Lung (tissue), 12 donors: ENCODE measurements around the gene PTPRH. TPM values are rescaled to one million over a fixed set of nuclear protein-coding genes. Genes with fewer than 3 reads are reported as not detected.

ENCODE experiments used
- ATAC-seq: fragments of 200-7000 bp; cut with Tn5 transposase; one replicate; pipeline ENCODE4 v1.9.1; 2020; ENCODE audit warnings: moderate number of reproducible peaks; ENCODE audit not compliant: insufficient read depth, low FRiP score
- DNase-seq, 3 donors: peaks; one replicate each; pipeline ENCODE4 v3.0.0-alpha.2; 2013 to 2017
- H3K27ac ChIP-seq, 2 donors: one replicate each; pipeline ENCODE4 v1.5.1; 2013; ENCODE audit warnings: mild to moderate bottlenecking in 2 of 2, moderate library complexity in 2 of 2, control low read depth in 1 of 2, inconsistent platforms in 1 of 2, low read depth in 1 of 2, low read length in 1 of 2
- H3K27me3 ChIP-seq, 3 donors: one replicate each; pipeline ENCODE4 v1.5.1; 2013; ENCODE audit warnings: low read length in 2 of 3; ENCODE audit not compliant: control insufficient read depth in 3 of 3, insufficient read depth in 3 of 3
- H3K36me3 ChIP-seq, 4 donors: one replicate each; pipeline ENCODE4 v1.5.1; 2013; ENCODE audit warnings: low read length in 4 of 4, mild to moderate bottlenecking in 1 of 4, moderate library complexity in 1 of 4; ENCODE audit not compliant: control insufficient read depth in 4 of 4, insufficient read depth in 4 of 4
- H3K4me1 ChIP-seq, 5 donors: one replicate each; pipeline ENCODE4 v1.5.1; 2013; ENCODE audit warnings: low read length in 5 of 5, mild to moderate bottlenecking in 2 of 5, moderate library complexity in 1 of 5; ENCODE audit not compliant: control insufficient read depth in 5 of 5, insufficient read depth in 5 of 5
- H3K4me3 ChIP-seq: one replicate; pipeline ENCODE4 v1.5.1; 2013; ENCODE audit warnings: mild to moderate bottlenecking, control low read depth, moderate library complexity
- H3K9ac ChIP-seq, 2 donors: one replicate each; pipeline ENCODE4 v1.5.1; 2013; ENCODE audit warnings: low read length in 2 of 2, control low read depth in 1 of 2; ENCODE audit not compliant: insufficient read depth in 1 of 2
- H3K9me3 ChIP-seq, 4 donors: one replicate each; pipeline ENCODE4 v1.5.1; 2013; ENCODE audit warnings: low read length in 3 of 4, mild to moderate bottlenecking in 1 of 4, moderate library complexity in 1 of 4; ENCODE audit not compliant: control insufficient read depth in 4 of 4, insufficient read depth in 3 of 4
- WGBS, 2 donors: extraction: QIAGEN DNeasy Blood & Tissue Kit; methylation state at CpG; one replicate each; pipeline ENCODE4 v1.1.7; 2013; 5-methylcytosine and 5-hydroxymethylcytosine counted together
- polyA plus RNA-seq, 2 donors: library from polyadenylated mRNA; stranded (reverse); fragments of 200-250 nt; gene quantifications; one replicate each; pipeline ENCODE4 v1.2.1, GENCODE V29; 2013
- total RNA-seq, 2 donors: library from RNA; depleted of rRNA in 1 of 2; stranded (reverse); fragments of >200 nt in 1 of 2; gene quantifications; one replicate each; pipeline ENCODE4 v1.2.1, GENCODE V29; 2014 to 2021
- TF ChIP-seq, protein P1 (sequence below): IDR thresholded peaks from 2 replicates; pipeline ENCODE4 v1.5.1; 2012; ENCODE audit warnings: mild to moderate bottlenecking; ENCODE audit errors: control extremely low read depth, extremely low read depth
- donor health status: control.
- donor health status: control.
- donor health status: Bipolar disorder and iron deficiency.
- donor health status: healthy.
- donor health status: DM: yes; HTN: yes; CAD: no.

PTPRH gene
- total and polyA plus RNA-seq, 4 donors, result 0.22 to 1.3 (median 0.51) TPM

DNA sequence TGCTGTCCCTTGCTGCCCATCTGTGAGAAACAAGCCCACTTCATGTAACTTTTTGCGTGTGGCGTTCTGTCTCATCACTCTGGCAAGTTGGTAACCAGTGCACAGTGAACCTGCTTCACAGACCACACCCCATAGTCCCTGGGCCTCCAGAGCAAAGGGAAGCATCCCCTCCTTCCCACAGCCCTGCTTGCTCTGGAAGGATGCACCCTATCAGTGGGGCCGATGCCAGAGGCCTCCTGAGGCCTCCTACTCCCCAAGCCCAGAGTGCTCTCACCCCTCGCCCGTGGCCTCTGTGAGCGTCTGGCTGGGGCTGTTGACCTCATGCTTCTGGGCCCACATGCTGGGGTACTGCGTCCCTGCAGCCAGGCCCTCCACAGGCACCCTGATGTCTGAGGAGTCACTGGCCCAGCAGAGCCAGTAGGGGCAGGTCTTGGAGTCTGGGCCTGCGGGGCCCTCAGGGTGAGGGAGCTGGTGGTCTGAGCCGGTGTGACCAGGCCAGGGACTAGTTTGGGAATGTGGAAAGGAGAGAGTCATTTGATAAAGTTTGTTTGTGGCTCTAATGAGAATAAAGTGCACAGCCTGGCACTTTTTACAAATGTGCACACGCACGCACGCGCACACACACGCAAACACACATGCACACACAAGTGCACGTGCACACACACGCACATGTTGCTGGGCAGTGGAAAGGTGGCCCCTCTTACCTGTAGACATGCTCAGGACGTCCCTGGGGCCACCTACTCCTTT is 14.2 kb upstream of the PTPRH start:
- no peaks in the 10 kb centered on the region for H3K4me1 ChIP-seq

DNA sequence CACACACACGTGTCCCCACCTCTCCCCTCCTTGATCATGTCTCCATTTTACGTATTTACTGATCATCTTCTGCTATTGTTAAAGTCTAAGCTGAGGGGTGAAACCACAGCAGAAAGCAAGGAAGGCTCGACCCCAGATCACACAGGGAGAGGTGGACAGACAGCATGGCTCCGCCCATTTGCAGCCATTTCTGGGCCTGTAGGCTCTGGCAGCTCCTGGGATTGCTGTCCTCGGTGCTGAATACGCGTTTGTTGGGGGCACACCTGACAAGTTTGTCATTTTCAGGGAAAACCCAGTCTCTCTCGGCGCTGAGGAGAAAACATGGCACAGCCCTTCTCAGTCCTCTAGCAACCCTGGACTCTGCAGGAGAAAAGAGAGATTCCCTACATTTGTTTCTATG is 11.2 kb upstream of the PTPRH start:
- TF ChIP-seq, protein P1, sequence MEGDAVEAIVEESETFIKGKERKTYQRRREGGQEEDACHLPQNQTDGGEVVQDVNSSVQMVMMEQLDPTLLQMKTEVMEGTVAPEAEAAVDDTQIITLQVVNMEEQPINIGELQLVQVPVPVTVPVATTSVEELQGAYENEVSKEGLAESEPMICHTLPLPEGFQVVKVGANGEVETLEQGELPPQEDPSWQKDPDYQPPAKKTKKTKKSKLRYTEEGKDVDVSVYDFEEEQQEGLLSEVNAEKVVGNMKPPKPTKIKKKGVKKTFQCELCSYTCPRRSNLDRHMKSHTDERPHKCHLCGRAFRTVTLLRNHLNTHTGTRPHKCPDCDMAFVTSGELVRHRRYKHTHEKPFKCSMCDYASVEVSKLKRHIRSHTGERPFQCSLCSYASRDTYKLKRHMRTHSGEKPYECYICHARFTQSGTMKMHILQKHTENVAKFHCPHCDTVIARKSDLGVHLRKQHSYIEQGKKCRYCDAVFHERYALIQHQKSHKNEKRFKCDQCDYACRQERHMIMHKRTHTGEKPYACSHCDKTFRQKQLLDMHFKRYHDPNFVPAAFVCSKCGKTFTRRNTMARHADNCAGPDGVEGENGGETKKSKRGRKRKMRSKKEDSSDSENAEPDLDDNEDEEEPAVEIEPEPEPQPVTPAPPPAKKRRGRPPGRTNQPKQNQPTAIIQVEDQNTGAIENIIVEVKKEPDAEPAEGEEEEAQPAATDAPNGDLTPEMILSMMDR, result no peak
- Histone ChIP-seq H3K27ac (no peak overlapping the region), H3K4me1 (peaks cover 0 to 11% (median 4%) of the 10 kb centered on the region in 5 donors), H3K9ac (no peak overlapping the region), H3K4me3 (no peak overlapping the region), H3K27me3 (no peaks in the 10 kb centered on the region), H3K9me3 (peaks cover 0 to 3% (median 0%) of the 10 kb centered on the region in 4 donors), H3K36me3 (peaks cover 0 to 4% (median 0%) of the 10 kb centered on the region in 4 donors)
- 78 to 82% methylated on average over 9 of the region's 9 CpGs for WGBS, 2 donors
- ATAC-seq (no peak), DNase-seq (no peak)

More for the DNA sequence above, 14.2 kb upstream of the PTPRH start:
- Histone ChIP-seq H3K27ac (no peak overlapping the region), H3K4me3 (no peak overlapping the region), H3K27me3 (no peaks in the 10 kb centered on the region), H3K9me3 (peaks cover 0 to 3% (median 0%) of the 10 kb centered on the region in 4 donors), H3K9ac (no peak overlapping the region), H3K36me3 (peaks cover 0 to 25% (median 0%) of the 10 kb centered on the region in 4 donors)
- no peak for DNase-seq
- no peak for ATAC-seq
- TF ChIP-seq, protein P1, result no peak
- WGBS, 2 donors, result 89 to 91% methylated on average over 17 of the region's 17 CpGs

DNA sequence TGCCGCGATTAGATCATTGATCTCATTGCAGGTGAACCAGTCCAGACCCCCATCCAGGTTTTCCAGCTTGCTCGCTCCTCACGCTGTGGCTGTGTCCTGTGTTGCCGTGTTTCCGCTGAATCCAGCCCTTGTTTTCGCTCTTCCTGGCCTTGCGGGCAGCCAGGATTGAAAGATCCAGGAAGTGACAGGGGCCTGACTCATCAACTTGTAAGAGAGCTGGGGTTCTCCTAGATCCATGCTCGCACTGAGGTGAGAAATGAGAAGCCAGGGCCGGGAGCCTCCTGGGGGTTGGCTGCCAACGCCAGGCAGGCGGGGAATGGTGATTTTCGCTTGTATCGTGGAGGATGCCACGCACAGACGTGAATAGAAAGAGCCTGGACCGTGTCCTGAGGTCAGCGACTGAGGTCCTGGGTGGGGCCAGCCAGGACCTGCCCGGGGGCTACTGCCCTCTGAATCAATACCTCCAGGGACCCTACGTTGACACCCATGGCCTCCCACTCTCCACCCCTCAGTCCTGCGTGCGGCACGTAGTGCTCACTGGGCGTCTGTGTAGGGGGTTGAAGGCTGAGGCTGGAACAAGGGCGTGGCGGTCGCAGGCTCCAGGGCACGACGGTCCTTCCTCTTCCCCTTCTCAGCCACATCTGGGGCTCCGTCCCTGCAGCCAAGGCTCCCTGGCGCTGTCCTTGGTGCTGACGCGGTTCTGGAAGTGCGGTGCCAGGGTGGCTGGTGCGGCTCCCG is 7.3 kb upstream of the PTPRH start:
- 5 to 6% methylated on average over 35 to 36 of the region's 36 CpGs for WGBS, 2 donors
- Histone ChIP-seq H3K9ac (no peak overlapping the region), H3K9me3 (peaks cover 0 to 11% (median 3%) of the 10 kb centered on the region in 4 donors), H3K27ac (peak overlapping the region in 1 of 2 donors; percentile 64), H3K27me3 (no peaks in the 10 kb centered on the region), H3K4me1 (peaks cover 0 to 11% (median 4%) of the 10 kb centered on the region in 5 donors), H3K36me3 (no peaks in the 10 kb centered on the region), H3K4me3 (peak overlapping the region; percentile 41)
- DNase-seq (peak; percentile 74 to 78 (median 75)), ATAC-seq (peak; percentile 86)
- TF ChIP-seq, protein P1, result no peak
